Natural killer cell (primary cell): ENCODE measurements around the gene CRX. TPM values are rescaled to one million over a fixed set of nuclear protein-coding genes. Genes with fewer than 3 reads are reported as not detected.

Source experiments
- ATAC-seq, 3 donors: fragments of 150-1000 bp in 2 of 3; fragments of 200-7000 bp in 1 of 3; cut with Tn5 transposase; 1 replicate in 1 of 3; 2 replicates in 2 of 3; pipeline ENCODE4 v1.10.0; 2021; ENCODE audit warnings: mild to moderate bottlenecking in 2 of 3, moderate library complexity in 2 of 3
- DNase-seq, 2 donors: peaks; one replicate each; pipeline versions ENCODE4 v3.0.0 to v3.0.0-alpha.2; 2013 to 2021; ENCODE audit warnings: mixed read lengths in 1 of 2
- H3K27ac ChIP-seq: one replicate; pipeline ENCODE4 v1.5.1; 2013; ENCODE audit warnings: mild to moderate bottlenecking, low read length
- H3K27me3 ChIP-seq: one replicate; pipeline ENCODE4 v1.6.1; 2013; ENCODE audit warnings: low read length; ENCODE audit not compliant: control insufficient read depth, insufficient read depth
- H3K36me3 ChIP-seq: one replicate; pipeline ENCODE4 v1.6.1; 2013; ENCODE audit warnings: low read length; ENCODE audit not compliant: control insufficient read depth, insufficient read depth
- H3K4me1 ChIP-seq: one replicate; pipeline ENCODE4 v1.6.1; 2013; ENCODE audit warnings: low read length; ENCODE audit not compliant: control insufficient read depth, insufficient read depth
- H3K4me3 ChIP-seq: one replicate; pipeline ENCODE4 v1.5.1; 2013; ENCODE audit warnings: low read length
- H3K9me3 ChIP-seq: one replicate; pipeline ENCODE4 v1.6.1; 2013; ENCODE audit warnings: low read length; ENCODE audit not compliant: control insufficient read depth, insufficient read depth
- H3K27ac Mint-ChIP-seq, 2 donors: one replicate each; pipeline ENCODE4 v1.8.0; 2022; ENCODE audit warnings: mild to moderate bottlenecking in 2 of 2, mixed read lengths in 2 of 2, moderate library complexity in 1 of 2
- H3K27me3 Mint-ChIP-seq, 2 donors: one replicate each; pipeline ENCODE4 v1.8.0; 2022; ENCODE audit warnings: low read depth in 2 of 2, mixed read lengths in 2 of 2
- H3K36me3 Mint-ChIP-seq: one replicate; pipeline ENCODE4 v1.8.0; 2022; ENCODE audit warnings: mixed read lengths
- H3K4me1 Mint-ChIP-seq, 2 donors: one replicate each; pipeline ENCODE4 v1.8.0; 2022; ENCODE audit warnings: mixed read lengths in 2 of 2
- H3K4me3 Mint-ChIP-seq: one replicate; pipeline ENCODE4 v1.8.0; 2022; ENCODE audit warnings: mild to moderate bottlenecking, moderate library complexity, mixed read lengths
- H3K9me3 Mint-ChIP-seq, 2 donors: one replicate each; pipeline ENCODE4 v1.8.0; 2022; ENCODE audit warnings: mixed read lengths in 2 of 2
- CTCF ChIP-seq: fragments of 200-600 bp; IDR thresholded peaks from one replicate; pipeline ENCODE4 v1.8.0; 2022; ENCODE audit warnings: antibody characterized with exemption
- WGBS: methylation state at CpG from one replicate; pipeline ENCODE4 v1.1.7; 2013; ENCODE audit warnings: missing lambda C conversion rate; ENCODE audit not compliant: insufficient coverage; 5-methylcytosine and 5-hydroxymethylcytosine counted together
- intact Hi-C: fragments of 100-400 bp; cut with micrococcal nuclease; formaldehyde crosslinking; loops from one replicate; pipeline ENCODE4 v1.14.2; 2022
- total RNA-seq, 4 donors: library from RNA; stranded (reverse); fragments of 120-200 nt in 1 of 4; gene quantifications; one replicate each; pipeline versions ENCODE4 v1.2.3 to v1.2.4, GENCODE V29; 2013 to 2022

Gene CRX
- total RNA-seq, 3 donors from 2014 or later (not counting 1 experiment from before 2014, with no cell fraction given): not detected

- TF ChIP-seq CTCF: no peak
- Mint-ChIP-seq H3K27me3 (peaks cover 0 to 2% of the 10 kb centered on the region in 2 donors), H3K27ac (no peak overlapping the region), H3K36me3 (no peaks in the 10 kb centered on the region), H3K4me1 (no peaks in the 10 kb centered on the region), H3K4me3 (no peak overlapping the region), H3K9me3 (no peaks in the 10 kb centered on the region)
- 92% methylated on average over 3 of the region's 4 CpGs for WGBS
- Histone ChIP-seq H3K4me3 (no peak overlapping the region), H3K27me3 (peaks cover 2% of the 10 kb centered on the region), H3K27ac (no peak overlapping the region), H3K36me3 (no peaks in the 10 kb centered on the region), H3K4me1 (no peaks in the 10 kb centered on the region), H3K9me3 (no peaks in the 10 kb centered on the region)
- no peak for DNase-seq
- ATAC-seq: no peak
- intact Hi-C loops: no loop called here
Measured at GRCh38 chr19:47832723-47833122, 11.0 kb downstream of the CRX start.

GRCh38 chr19:47836038-47836437 lies 14.3 kb downstream of the CRX start:
- intact Hi-C loops: no loop called here
- Mint-ChIP-seq H3K4me1 (no peaks in the 10 kb centered on the region), H3K36me3 (no peaks in the 10 kb centered on the region), H3K9me3 (no peaks in the 10 kb centered on the region), H3K27ac (no peak overlapping the region), H3K27me3 (peaks cover 0 to 2% of the 10 kb centered on the region in 2 donors), H3K4me3 (no peak overlapping the region)
- Histone ChIP-seq H3K4me1 (no peaks in the 10 kb centered on the region), H3K36me3 (no peaks in the 10 kb centered on the region), H3K27me3 (no peaks in the 10 kb centered on the region), H3K9me3 (no peaks in the 10 kb centered on the region), H3K4me3 (no peak overlapping the region), H3K27ac (no peak overlapping the region)
- DNase-seq (no peak), ATAC-seq (no peak)
- WGBS: 85% methylated on average over 7 of the region's 8 CpGs
- no peak for TF ChIP-seq CTCF

- Mint-ChIP-seq H3K9me3 (no peaks in the 10 kb centered on the region), H3K27me3 (peaks cover 0 to 12% of the 10 kb centered on the region in 2 donors), H3K4me3 (no peak overlapping the region), H3K36me3 (no peaks in the 10 kb centered on the region), H3K27ac (no peak overlapping the region), H3K4me1 (no peaks in the 10 kb centered on the region)
- Histone ChIP-seq H3K27me3 (no peaks in the 10 kb centered on the region), H3K4me3 (no peak overlapping the region), H3K9me3 (no peaks in the 10 kb centered on the region), H3K27ac (no peak overlapping the region), H3K4me1 (no peaks in the 10 kb centered on the region), H3K36me3 (no peaks in the 10 kb centered on the region)
- ATAC-seq: no peak
- TF ChIP-seq CTCF: no peak
- DNase-seq: no peak
- WGBS: 90% methylated on average over 16 of the region's 16 CpGs
- intact Hi-C loops: no loop called here
Measured at GRCh38 chr19:47839411-47839810, 17.7 kb downstream of the CRX start.

GRCh38 chr19:47839913-47840312 lies 18.2 kb downstream of the CRX start:
- Histone ChIP-seq H3K4me1 (no peaks in the 10 kb centered on the region), H3K27ac (no peak overlapping the region), H3K27me3 (no peaks in the 10 kb centered on the region), H3K4me3 (no peak overlapping the region), H3K36me3 (no peaks in the 10 kb centered on the region), H3K9me3 (no peaks in the 10 kb centered on the region)
- intact Hi-C loops: no loop called here
- ATAC-seq: no peak
- no peak for DNase-seq
- H3K9me3 Mint-ChIP-seq: no peaks in the 10 kb centered on the region
- H3K4me3 Mint-ChIP-seq: no peak overlapping the region
- H3K27me3 Mint-ChIP-seq: peaks cover 0 to 10% of the 10 kb centered on the region in 2 donors
- 60% methylated on average over 10 of the region's 10 CpGs for WGBS
- no peak for TF ChIP-seq CTCF
- H3K4me1 Mint-ChIP-seq: no peaks in the 10 kb centered on the region
- H3K27ac Mint-ChIP-seq: no peak overlapping the region
- H3K36me3 Mint-ChIP-seq: no peaks in the 10 kb centered on the region
